ENCODE data around the gene FTCD. TPM values are rescaled to one million over a fixed set of nuclear protein-coding genes. Genes with fewer than 3 reads are reported as not detected.

Gene FTCD
- total and polyA plus RNA-seq, 9 of the 15 experiments (the other 6 are each of a cell fraction or from before 2014, with no cell fraction given), result 0.11 to 1.6 (median 0.67) TPM; not detected in 5

- no peak for TF ChIP-seq ETS2 (tag; IDR thresholded peaks at IDR 0.05; ENCODE audit: borderline replicate concordance, poor library complexity, severe bottlenecking)
- no peak for TF ChIP-seq ZNF124 (CRISPR knock-in tag; IDR thresholded peaks at IDR 0.05)
- TF ChIP-seq ZNF398 (CRISPR knock-in tag; IDR thresholded peaks at IDR 0.05), result no peak
- TF ChIP-seq ZNF511 (CRISPR knock-in tag; IDR thresholded peaks at IDR 0.05), result no peak
- TF ChIP-seq ELF1 (tag; IDR thresholded peaks at IDR 0.05), result no peak
- TF ChIP-seq E2F3 (CRISPR knock-in tag; IDR thresholded peaks at IDR 0.05), result no peak
- TF ChIP-seq ZBTB11 (CRISPR knock-in tag; IDR thresholded peaks at IDR 0.05), result no peak
- TF ChIP-seq RFX1 (IDR thresholded peaks at IDR 0.05), result no peak; the same call in 1 of the 2 replicates
- no peak for TF ChIP-seq TCF3 (CRISPR knock-in tag; IDR thresholded peaks at IDR 0.05)
- peak in 1 of 3 experiments; percentile 81 for TF ChIP-seq YY1 (IDR thresholded peaks at IDR 0.05; ENCODE audit: borderline replicate concordance in 1 of 3, control insufficient read depth in 1 of 3, extremely low read depth in 1 of 3, insufficient read depth in 3 of 3, insufficient read length in 1 of 3, insufficient replicate concordance in 2 of 3, low read depth in 1 of 3, low read length in 2 of 3)
- peak; percentile 43; the same call in 1 of the 2 replicates for TF ChIP-seq GATAD2B (IDR thresholded peaks at IDR 0.05; ENCODE audit: borderline replicate concordance)
- no peak for TF ChIP-seq SRF (CRISPR knock-in tag; IDR thresholded peaks at IDR 0.05)
- no peak for TF ChIP-seq ATF4 (CRISPR knock-in tag; IDR thresholded peaks at IDR 0.05)
- no peak for TF ChIP-seq E2F8 (IDR thresholded peaks at IDR 0.05; ENCODE audit: low read depth, partially characterized antibody)
Measured at GRCh38 chr21:46184625-46185555, 29.5 kb upstream of the FTCD start (continued).
